H1 (cell line): ENCODE measurements around the gene IMPG2. TPM values are rescaled to one million over a fixed set of nuclear protein-coding genes. Genes with fewer than 3 reads are reported as not detected.

Experiments
- CTCF ChIA-PET: fragments of 300-600 bp; sonication (Branson Sonifier 250); formaldehyde crosslinking; loops from one replicate; lab custom pipeline; 2021; ENCODE audit not compliant: partially characterized antibody; lab: Charles Lee
- POLR2A ChIA-PET: fragments of 300-600 bp; sonication (Branson Sonifier 250); formaldehyde crosslinking; loops from one replicate; lab custom pipeline; 2021; ENCODE audit warnings: inconsistent platforms; ENCODE audit not compliant: partially characterized antibody; lab: Charles Lee
- DNase-seq, 2 experiments: peaks; one replicate each; pipeline versions ENCODE4 v3.0.0 to v3.0.0-alpha.2; 2010 to 2022; ENCODE audit warnings: low spot score in 2 of 2, low read depth in 1 of 2, mixed read lengths in 1 of 2
- FAIRE-seq: peaks from 2 replicates; lab custom pipeline; 2011; peaks lifted over from hg19 to GRCh38; lab: Jason Lieb, UNC
- H2AFZ ChIP-seq: 2 replicates; pipeline ENCODE4 v1.8.1; 2012; ENCODE audit warnings: low read length, inconsistent platforms
- H2AK5ac ChIP-seq: 2 replicates; pipeline ENCODE4 v1.6.1; 2013; ENCODE audit warnings: low read depth, low read length
- H2BK120ac ChIP-seq: replicated peaks from 2 replicates; pipeline ENCODE3; 2013; ENCODE audit warnings: low read depth, low read length, inconsistent platforms
- H2BK12ac ChIP-seq: 2 replicates; pipeline ENCODE4 v1.6.1; 2013; ENCODE audit warnings: low read depth, low read length
- H2BK15ac ChIP-seq: 2 replicates; pipeline ENCODE4 v1.6.1; 2013; ENCODE audit warnings: low read length
- H2BK20ac ChIP-seq: 2 replicates; pipeline ENCODE4 v1.6.1; 2013; ENCODE audit warnings: low read length
- H2BK5ac ChIP-seq: 2 replicates; pipeline ENCODE4 v1.6.1; 2013; ENCODE audit warnings: low read depth, low read length
- H3K14ac ChIP-seq: 2 replicates; pipeline ENCODE4 v1.6.1; 2013; ENCODE audit warnings: inconsistent platforms; ENCODE audit not compliant: insufficient read length
- H3K18ac ChIP-seq: 2 replicates; pipeline ENCODE4 v1.6.1; 2013; ENCODE audit warnings: low read length; ENCODE audit errors: extremely low read depth
- H3K23ac ChIP-seq: 2 replicates; pipeline ENCODE4 v1.6.1; 2013; ENCODE audit warnings: inconsistent platforms; ENCODE audit not compliant: insufficient read length
- H3K23me2 ChIP-seq: 2 replicates; pipeline ENCODE4 v1.6.1; 2013; ENCODE audit warnings: low read depth, low read length
- H3K27ac ChIP-seq: 2 replicates; pipeline ENCODE4 v1.6.1; 2011; ENCODE audit warnings: low read depth, low read length, inconsistent platforms
- H3K27me3 ChIP-seq, 4 experiments: replicated peaks in 1 of 4; 1 replicate in 1 of 4; 2 replicates in 3 of 4; pipeline versions ENCODE4 v1.6.1 to v1.8.1; 2011 to 2013; ENCODE audit warnings: low read length in 3 of 4, mild to moderate bottlenecking in 3 of 4, inconsistent platforms in 2 of 4, mixed read lengths in 2 of 4, moderate library complexity in 1 of 4; ENCODE audit not compliant: control insufficient read depth in 3 of 4, insufficient read depth in 3 of 4; ENCODE audit errors: extremely low read depth in 1 of 4
- H3K36me3 ChIP-seq, 4 experiments: 2 replicates each; pipeline versions ENCODE4 v1.6.1 to v1.8.1; 2011 to 2013; ENCODE audit warnings: mild to moderate bottlenecking in 4 of 4, low read length in 3 of 4, moderate library complexity in 2 of 4, control low read depth in 1 of 4, inconsistent platforms in 1 of 4; ENCODE audit not compliant: insufficient read depth in 4 of 4, control insufficient read depth in 2 of 4
- H3K4ac ChIP-seq: replicated peaks from 2 replicates; pipeline ENCODE3; 2013; ENCODE audit warnings: low read length, low read depth, mixed read lengths, inconsistent platforms; ENCODE audit not compliant: insufficient read length
- H3K4me1 ChIP-seq, 4 experiments: replicated peaks in 1 of 4; 1 replicate in 1 of 4; 2 replicates in 3 of 4; pipeline versions ENCODE4 v1.6.1 to v1.8.1; 2011 to 2013; ENCODE audit warnings: low read length in 3 of 4, inconsistent platforms in 2 of 4, mixed read lengths in 1 of 4; ENCODE audit not compliant: insufficient read depth in 4 of 4, control insufficient read depth in 3 of 4
- H3K4me2 ChIP-seq, 2 experiments: 2 replicates each; pipeline versions ENCODE4 v1.6.1 to v1.8.1; 2011 to 2013; ENCODE audit warnings: low read depth in 2 of 2, low read length in 2 of 2, control low read depth in 1 of 2, inconsistent platforms in 1 of 2, mild to moderate bottlenecking in 1 of 2; ENCODE audit not compliant: insufficient read depth in 1 of 2
- H3K4me3 ChIP-seq, 4 experiments: fragments of 200-600, 300-600 bp in 1 of 4; sonication (generic), shearing (Covaris generic), sonication (Bioruptor Twin) in 1 of 4; 2 replicates each; pipeline versions ENCODE4 v1.5.1 to v1.8.1; 2011 to 2016; ENCODE audit warnings: low read length in 4 of 4, low read depth in 3 of 4, control low read depth in 2 of 4, inconsistent platforms in 2 of 4, mild to moderate bottlenecking in 2 of 4, mixed read lengths in 1 of 4, moderate library complexity in 1 of 4; ENCODE audit not compliant: insufficient read depth in 2 of 4; ENCODE audit errors: extremely low read depth in 1 of 4
- H3K56ac ChIP-seq: replicated peaks from 2 replicates; pipeline ENCODE3; 2013; ENCODE audit warnings: low read depth, mild to moderate bottlenecking, mixed read lengths, low read length, inconsistent platforms; ENCODE audit not compliant: insufficient read length
- H3K79me1 ChIP-seq: 2 replicates; pipeline ENCODE4 v1.6.1; 2013; ENCODE audit warnings: low read depth, low read length, control low read depth
- H3K79me2 ChIP-seq, 2 experiments: 2 replicates each; pipeline versions ENCODE4 v1.6.1 to v1.8.1; 2012 to 2013; ENCODE audit warnings: low read length in 2 of 2, mild to moderate bottlenecking in 2 of 2, inconsistent platforms in 1 of 2; ENCODE audit not compliant: insufficient read depth in 2 of 2, control insufficient read depth in 1 of 2
- H3K9ac ChIP-seq, 4 experiments: replicated peaks in 1 of 4; 1 replicate in 1 of 4; 2 replicates in 3 of 4; pipeline versions ENCODE4 v1.6.1 to v1.8.1; 2011 to 2013; ENCODE audit warnings: low read depth in 3 of 4, low read length in 3 of 4, control low read depth in 2 of 4, mild to moderate bottlenecking in 2 of 4, moderate library complexity in 2 of 4, inconsistent platforms in 1 of 4; ENCODE audit errors: extremely low read depth in 1 of 4
- H3K9me3 ChIP-seq, 2 experiments: 2 replicates each; pipeline versions ENCODE4 v1.6.1 to v1.8.1; 2012 to 2013; ENCODE audit warnings: mild to moderate bottlenecking in 2 of 2, moderate library complexity in 2 of 2, control low read depth in 1 of 2, inconsistent platforms in 1 of 2, low read depth in 1 of 2, low read length in 1 of 2, mixed read lengths in 1 of 2; ENCODE audit not compliant: insufficient read depth in 2 of 2
- H4K20me1 ChIP-seq, 2 experiments: replicated peaks in 1 of 2; 2 replicates each; pipeline versions ENCODE3 to v1.8.1; 2011 to 2013; ENCODE audit warnings: inconsistent platforms in 2 of 2, low read length in 2 of 2, mild to moderate bottlenecking in 1 of 2; ENCODE audit not compliant: insufficient read depth in 2 of 2, control insufficient read depth in 1 of 2
- H4K5ac ChIP-seq: 2 replicates; pipeline ENCODE4 v1.6.1; 2013; ENCODE audit warnings: low read length, low read depth, mixed read lengths, inconsistent platforms; ENCODE audit not compliant: insufficient read length
- H4K8ac ChIP-seq: 2 replicates; pipeline ENCODE4 v1.8.0; 2013; ENCODE audit warnings: mild to moderate bottlenecking, moderate library complexity, low read length, inconsistent platforms; ENCODE audit not compliant: insufficient read depth; ENCODE audit errors: extremely low read depth
- H4K91ac ChIP-seq: replicated peaks from 2 replicates; pipeline ENCODE3; 2013; ENCODE audit warnings: low read length, mixed read lengths, inconsistent platforms; ENCODE audit not compliant: insufficient read length
- BRCA1 ChIP-seq: IDR thresholded peaks from 2 replicates; pipeline ENCODE4 v1.6.1; 2012; ENCODE audit warnings: low read depth, low read length, improper control_type of control experiment
- CHD1 ChIP-seq: IDR thresholded peaks from 2 replicates; pipeline ENCODE4 v1.6.1; 2012; ENCODE audit warnings: low read depth, low read length, improper control_type of control experiment
- CREB1 ChIP-seq: IDR thresholded peaks from 2 replicates; pipeline ENCODE4 v1.6.1; 2012; ENCODE audit warnings: inconsistent platforms
- CTBP2 ChIP-seq: IDR thresholded peaks from 2 replicates; pipeline ENCODE4 v1.7.0; 2011; ENCODE audit warnings: borderline replicate concordance, mild to moderate bottlenecking, moderate library complexity, mixed read lengths, low read length; ENCODE audit not compliant: insufficient read depth, insufficient read length
- GABPA ChIP-seq: IDR thresholded peaks from 2 replicates; pipeline ENCODE4 v1.6.1; 2011; ENCODE audit warnings: mild to moderate bottlenecking, low read length, moderate library complexity, borderline replicate concordance; ENCODE audit not compliant: insufficient read depth
- GTF2F1 ChIP-seq: IDR thresholded peaks from 2 replicates; pipeline ENCODE4 v1.6.1; 2012; ENCODE audit warnings: low read depth, low read length, improper control_type of control experiment, borderline replicate concordance
- JUN ChIP-seq: IDR thresholded peaks from 2 replicates; pipeline ENCODE4 v1.6.1; 2011; ENCODE audit warnings: low read depth, mild to moderate bottlenecking, improper control_type of control experiment, low read length
- KDM5A ChIP-seq: fragments of 200-600 bp; IDR thresholded peaks from 2 replicates; pipeline ENCODE4 v1.7.1; 2012; ENCODE audit warnings: mild to moderate bottlenecking, low read length, inconsistent platforms, mixed read lengths
- PHF8 ChIP-seq: fragments of 200-600 bp; sonication (generic); conservative IDR thresholded peaks from 2 replicates; pipeline ENCODE4 v1.7.1; 2012; ENCODE audit warnings: low read depth, mild to moderate bottlenecking, inconsistent platforms, low read length, moderate library complexity
- POLR2A ChIP-seq, 2 experiments: IDR thresholded peaks; 1 replicate in 1 of 2; 2 replicates in 1 of 2; pipeline ENCODE4 v1.6.1; 2011; ENCODE audit warnings: low read depth in 2 of 2, low read length in 2 of 2, mild to moderate bottlenecking in 2 of 2; ENCODE audit errors: control extremely low read depth in 1 of 2
- RFX5 ChIP-seq: IDR thresholded peaks from 2 replicates; pipeline ENCODE4 v1.6.1; 2011; ENCODE audit warnings: low read depth, low read length, improper control_type of control experiment, borderline replicate concordance
- RXRA ChIP-seq: IDR thresholded peaks from 2 replicates; pipeline ENCODE4 v1.6.1; 2011; ENCODE audit warnings: low read depth, mild to moderate bottlenecking, low read length, moderate library complexity; ENCODE audit not compliant: insufficient read depth
- SIRT6 ChIP-seq: IDR thresholded peaks from one replicate; pipeline ENCODE4 v1.7.1; 2012; ENCODE audit warnings: low read length, inconsistent platforms
- SP2 ChIP-seq: IDR thresholded peaks from 2 replicates; pipeline ENCODE4 v1.6.1; 2012; ENCODE audit warnings: mild to moderate bottlenecking, low read length, inconsistent platforms
- SUZ12 ChIP-seq: fragments of 200-600 bp; sonication (generic); IDR thresholded peaks from 2 replicates; pipeline ENCODE4 v1.6.1; 2012; ENCODE audit warnings: mild to moderate bottlenecking, inconsistent platforms, low read length, moderate library complexity, mixed read lengths
- whole genome bisulfite sequencing, 2 experiments: shearing (Covaris generic) in 1 of 2; methylation state at CpG; one replicate each; pipeline versions ENCODE4 v1.1.6 to v1.1.7; 2013 to 2015; ENCODE audit warnings: low lambda C conversion rate in 2 of 2, mixed read lengths in 2 of 2, inconsistent platforms in 1 of 2, low coverage in 1 of 2, missing lambda C conversion rate in 1 of 2; ENCODE audit not compliant: insufficient replicate concordance in 2 of 2, insufficient coverage in 1 of 2, insufficient read length in 1 of 2; ENCODE audit errors: extremely low coverage in 1 of 2, missing lambda C conversion rate in 1 of 2; 5-methylcytosine and 5-hydroxymethylcytosine counted together
- polyA plus RNA-seq, 7 experiments: library from polyadenylated mRNA; depleted of rRNA in 3 of 7; stranded (reverse) in 5 of 7; unstranded in 2 of 7; fragments of >200 nt in 5 of 7; fragments of 200-250 nt in 2 of 7; gene quantifications; 1 replicate in 5 of 7; 2 replicates in 1 of 7; 4 replicates in 1 of 7; pipeline versions ENCODE4 v1.2.1 to v1.2.3, GENCODE V29; 2011 to 2013; ENCODE audit warnings: missing spikeins in 2 of 7, mixed read lengths in 2 of 7
- total RNA-seq: library from RNA; stranded (reverse); fragmentation: NEBNext Ultra II Directional; extraction: Animal tissue kit (Norgen Biotek cat#: 25700); gene quantifications from 2 replicates; pipeline ENCODE4 v1.2.1, GENCODE V29; 2021
- TF ChIP-seq, protein P1 (sequence below): IDR thresholded peaks from 2 replicates; pipeline ENCODE4 v1.6.1; 2012; ENCODE audit warnings: inconsistent platforms

Gene IMPG2
- total and polyA plus RNA-seq, 2 of the 8 experiments (the other 6 are each of a cell fraction or from before 2014, with no cell fraction given), result 0.03 to 0.06 TPM

DNA sequence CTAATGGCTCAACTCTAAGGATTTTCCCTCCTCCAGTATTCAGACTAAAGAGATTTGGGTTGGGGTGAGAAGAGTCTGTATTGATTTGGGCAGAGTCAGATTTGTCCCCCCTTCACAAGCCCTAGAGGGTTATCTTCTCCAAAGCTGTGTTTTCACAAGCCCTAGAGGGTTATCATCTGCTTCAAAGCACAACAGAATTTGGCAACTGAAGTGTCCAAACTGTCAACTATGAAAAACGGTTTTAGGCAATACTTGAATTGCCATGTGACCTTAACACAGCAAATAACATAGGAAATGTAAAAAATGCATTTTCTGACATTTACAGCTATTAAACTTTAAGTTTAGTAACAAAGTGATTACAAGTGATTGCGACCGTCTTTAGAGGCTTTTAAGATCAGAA is 119.9 kb downstream of the IMPG2 start:
- H2BK120ac ChIP-seq, result no peak overlapping the region
- no peak overlapping the region for H2BK12ac ChIP-seq
- H3K56ac ChIP-seq, result no peak overlapping the region
- ChIA-PET CTCF (interaction anchor here (1.8 kb wide), 1 partner anchor 10 kb away, joined by 10 read pairs; no protein-coding TSS in a partner anchor), POLR2A (no interaction called here)
- DNase-seq (no peak), FAIRE-seq (no peak)
- H2BK5ac ChIP-seq, result no peak overlapping the region
- WGBS, 2 experiments, result 92% methylated on average over 3 of the region's 3 CpGs; no CpG with 5 or more reads in 1 of the 2 experiments
- no peak overlapping the region for H3K23ac ChIP-seq
- no peak overlapping the region for H3K4me3 ChIP-seq
- no peaks in the 10 kb centered on the region for H3K9me3 ChIP-seq
- H2AK5ac ChIP-seq, result no peak overlapping the region
- no peaks in the 10 kb centered on the region for H3K79me1 ChIP-seq
- no peaks in the 10 kb centered on the region for H3K4me1 ChIP-seq
- H3K18ac ChIP-seq, result no peak overlapping the region
- no peak overlapping the region for H3K9ac ChIP-seq
- H3K4ac ChIP-seq, result no peak overlapping the region
- H4K5ac ChIP-seq, result no peak overlapping the region
- H3K14ac ChIP-seq, result no peak overlapping the region
- no peaks in the 10 kb centered on the region for H3K36me3 ChIP-seq
- H3K4me2 ChIP-seq, result no peak overlapping the region
- no peak overlapping the region for H4K91ac ChIP-seq
- H2BK15ac ChIP-seq, result no peak overlapping the region
- H3K27me3 ChIP-seq, result no peaks in the 10 kb centered on the region
- H3K27ac ChIP-seq, result no peak overlapping the region
- no peak overlapping the region for H4K8ac ChIP-seq
- H3K79me2 ChIP-seq, result no peaks in the 10 kb centered on the region
- H3K23me2 ChIP-seq, result no peaks in the 10 kb centered on the region; the same call in 1 of the 2 replicates
- no peak overlapping the region for H2AFZ ChIP-seq
- H4K20me1 ChIP-seq, result no peaks in the 10 kb centered on the region
- no peak overlapping the region for H2BK20ac ChIP-seq
- no peak for TF ChIP-seq GABPA
- no peak for TF ChIP-seq RXRA
- no peak for TF ChIP-seq BRCA1
- TF ChIP-seq SP2, result no peak
- no peak for TF ChIP-seq POLR2A (IDR thresholded peaks at IDR 0.05; ENCODE audit: control extremely low read depth in 1 of 2, low read depth in 2 of 2, low read length in 2 of 2)
- TF ChIP-seq CHD1, result no peak
- no peak for TF ChIP-seq SUZ12
- TF ChIP-seq GTF2F1, result no peak
- no peak for TF ChIP-seq CREB1
- no peak for TF ChIP-seq CTBP2
- TF ChIP-seq, protein P1, sequence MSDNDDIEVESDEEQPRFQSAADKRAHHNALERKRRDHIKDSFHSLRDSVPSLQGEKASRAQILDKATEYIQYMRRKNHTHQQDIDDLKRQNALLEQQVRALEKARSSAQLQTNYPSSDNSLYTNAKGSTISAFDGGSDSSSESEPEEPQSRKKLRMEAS, result no peak
- TF ChIP-seq KDM5A, result no peak
- no peak for TF ChIP-seq SIRT6
- TF ChIP-seq RFX5, result no peak
- TF ChIP-seq PHF8, result no peak
- no peak for TF ChIP-seq JUN
